ENCODE measurements around the gene TMEM175. TPM values are rescaled to one million over a fixed set of nuclear protein-coding genes. Genes with fewer than 3 reads are reported as not detected.
A peak's percentile ranks its signal among the peaks of the same experiment; 100 is the strongest.

Gene TMEM175
- total and polyA plus RNA-seq, 2 of the 13 experiments (the other 11 are each of a cell fraction or from before 2014, with no cell fraction given) = 5.1 to 9.9 TPM

- peak; percentile 91 for TF ChIP-seq ZNF740 (CRISPR knock-in tag; IDR thresholded peaks at IDR 0.05)
- TF ChIP-seq CERS6 (CRISPR knock-in tag; IDR thresholded peaks at IDR 0.05) = no peak
- TF ChIP-seq ZNF253 (CRISPR knock-in tag; IDR thresholded peaks at IDR 0.05; ENCODE audit: borderline replicate concordance) = no peak; the same call in 1 of the 2 replicates
- no peak for TF ChIP-seq SNAPC5 (CRISPR knock-in tag; IDR thresholded peaks at IDR 0.05; ENCODE audit: borderline replicate concordance)
- peak; percentile 45; the same call in 1 of the 2 replicates for TF ChIP-seq POLR2AphosphoS5 (IDR thresholded peaks at IDR 0.05; ENCODE audit: low read depth, low read length)
- TF ChIP-seq TARDBP (CRISPR knock-in tag; IDR thresholded peaks at IDR 0.05) = peak; percentile 49; the same call in 1 of the 2 replicates
- TF ChIP-seq ATM (IDR thresholded peaks at IDR 0.05; ENCODE audit: borderline replicate concordance) = no peak
- TF ChIP-seq ZNF816 (CRISPR knock-in tag; IDR thresholded peaks at IDR 0.05; ENCODE audit: borderline replicate concordance) = 0 out of 2 replicates have a peak, but pooled peaks have one; percentile 13
- TF ChIP-seq USF2 (IDR thresholded peaks at IDR 0.05; ENCODE audit: low read depth, low read length) = no peak
- TF ChIP-seq USF2 (CRISPR knock-in tag; IDR thresholded peaks at IDR 0.05; ENCODE audit: borderline replicate concordance) = no peak; the same call in 1 of the 2 replicates
- TF ChIP-seq BRCA1 (CRISPR knock-in tag; IDR thresholded peaks at IDR 0.05) = peak; percentile 80
- TF ChIP-seq RXRB (CRISPR knock-in tag; IDR thresholded peaks at IDR 0.05; ENCODE audit: borderline replicate concordance) = peak; percentile 7; the same call in 1 of the 2 replicates
- TF ChIP-seq TBL1XR1 (IDR thresholded peaks at IDR 0.05; ENCODE audit: borderline replicate concordance, low read length, partially characterized antibody) = peak; percentile 42
- peak; percentile 48; the same call in 1 of the 2 replicates for TF ChIP-seq ZBTB7A (CRISPR knock-in tag; IDR thresholded peaks at IDR 0.05)
- TF ChIP-seq GATAD2A (CRISPR knock-in tag; IDR thresholded peaks at IDR 0.05) = peak; percentile 32
- TF ChIP-seq HDAC2 (CRISPR knock-in tag; IDR thresholded peaks at IDR 0.05) = no peak; the same call in none of the 2 replicates
- TF ChIP-seq RARA (CRISPR knock-in tag; IDR thresholded peaks at IDR 0.05) = peak; percentile 55
- TF ChIP-seq CCDC6 (CRISPR knock-in tag; IDR thresholded peaks at IDR 0.05) = peak; percentile 5
- TF ChIP-seq ZNF670 (CRISPR knock-in tag; IDR thresholded peaks at IDR 0.05; ENCODE audit: borderline replicate concordance) = no peak
- peak; percentile 57; the same call in 1 of the 2 replicates for TF ChIP-seq KDM3A (CRISPR knock-in tag; IDR thresholded peaks at IDR 0.05; ENCODE audit: low read depth)
- peak; percentile 17 for TF ChIP-seq DBP (CRISPR knock-in tag; IDR thresholded peaks at IDR 0.05; ENCODE audit: not compliant biosample characterization)
- TF ChIP-seq ZNF75D (CRISPR knock-in tag; IDR thresholded peaks at IDR 0.05; ENCODE audit: borderline replicate concordance) = no peak
- peak; percentile 57; the same call in 1 of the 2 replicates for TF ChIP-seq ZNF768 (CRISPR knock-in tag; IDR thresholded peaks at IDR 0.05)
- no peak for TF ChIP-seq ZNF335 (CRISPR knock-in tag; IDR thresholded peaks at IDR 0.05)
- peak; percentile 29; the same call in 1 of the 2 replicates for TF ChIP-seq ERF (CRISPR knock-in tag; IDR thresholded peaks at IDR 0.05)
These were observed 61.1 kb downstream of the TMEM175 start, which contains the start of gene SLC26A1 (continued) for GRCh38 chr4:993111-994029.

Measured in HepG2 (cell line).